ENCODE data around the gene NEK10.

The NEK10 gene

DNA sequence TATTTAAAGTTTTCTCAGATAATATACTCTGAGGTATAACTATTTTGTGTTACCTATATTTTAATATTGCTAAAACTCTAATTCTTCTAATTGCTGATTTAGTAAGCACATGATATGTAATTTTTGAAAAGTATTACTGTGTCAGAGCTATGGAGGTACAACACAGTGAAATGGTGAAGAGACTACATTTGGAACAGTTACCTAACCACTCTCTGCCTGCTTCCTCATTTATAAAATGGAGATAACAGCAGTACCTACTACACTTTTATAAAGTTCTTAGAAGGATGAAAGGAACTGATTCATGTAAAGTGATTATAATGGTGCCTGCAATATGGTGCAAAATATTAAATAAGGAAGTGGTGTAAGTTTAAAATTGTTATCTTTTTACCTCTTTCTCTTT is 16.3 kb upstream of the NEK10 start:
- no peak overlapping the region for H3K4me3 ChIP-seq (ENCODE audit: control insufficient read depth, low read depth, low read length)
- TF ChIP-seq, protein P1, sequence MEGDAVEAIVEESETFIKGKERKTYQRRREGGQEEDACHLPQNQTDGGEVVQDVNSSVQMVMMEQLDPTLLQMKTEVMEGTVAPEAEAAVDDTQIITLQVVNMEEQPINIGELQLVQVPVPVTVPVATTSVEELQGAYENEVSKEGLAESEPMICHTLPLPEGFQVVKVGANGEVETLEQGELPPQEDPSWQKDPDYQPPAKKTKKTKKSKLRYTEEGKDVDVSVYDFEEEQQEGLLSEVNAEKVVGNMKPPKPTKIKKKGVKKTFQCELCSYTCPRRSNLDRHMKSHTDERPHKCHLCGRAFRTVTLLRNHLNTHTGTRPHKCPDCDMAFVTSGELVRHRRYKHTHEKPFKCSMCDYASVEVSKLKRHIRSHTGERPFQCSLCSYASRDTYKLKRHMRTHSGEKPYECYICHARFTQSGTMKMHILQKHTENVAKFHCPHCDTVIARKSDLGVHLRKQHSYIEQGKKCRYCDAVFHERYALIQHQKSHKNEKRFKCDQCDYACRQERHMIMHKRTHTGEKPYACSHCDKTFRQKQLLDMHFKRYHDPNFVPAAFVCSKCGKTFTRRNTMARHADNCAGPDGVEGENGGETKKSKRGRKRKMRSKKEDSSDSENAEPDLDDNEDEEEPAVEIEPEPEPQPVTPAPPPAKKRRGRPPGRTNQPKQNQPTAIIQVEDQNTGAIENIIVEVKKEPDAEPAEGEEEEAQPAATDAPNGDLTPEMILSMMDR (IDR thresholded peaks at IDR 0.05; ENCODE audit: control insufficient read depth, insufficient read depth, low read depth, low read length, missing control alignments), result no peak
- no peak for DNase-seq (ENCODE audit: low read depth)

DNA sequence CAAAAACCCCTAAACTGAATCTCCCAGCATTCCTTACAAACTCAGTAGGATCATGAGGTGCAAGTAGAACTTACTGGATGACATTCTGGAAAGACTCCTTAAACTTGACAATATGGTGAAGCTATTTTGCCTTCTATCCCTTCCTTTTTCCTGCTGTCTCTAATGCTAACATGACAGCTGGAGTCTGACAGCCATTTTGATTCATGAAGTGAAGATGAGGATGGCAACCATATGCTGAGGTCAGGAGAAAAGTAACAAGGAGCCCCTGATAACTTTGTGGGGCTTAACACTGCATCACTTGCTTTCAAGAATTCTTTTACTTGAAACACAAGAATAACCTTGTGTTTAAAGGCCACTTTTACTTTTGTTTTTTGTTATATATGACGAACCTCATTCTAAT is 15.0 kb upstream of the NEK10 start:
- TF ChIP-seq, protein P1 (IDR thresholded peaks at IDR 0.05; ENCODE audit: control insufficient read depth, insufficient read depth, low read depth, low read length, missing control alignments), result no peak

DNA sequence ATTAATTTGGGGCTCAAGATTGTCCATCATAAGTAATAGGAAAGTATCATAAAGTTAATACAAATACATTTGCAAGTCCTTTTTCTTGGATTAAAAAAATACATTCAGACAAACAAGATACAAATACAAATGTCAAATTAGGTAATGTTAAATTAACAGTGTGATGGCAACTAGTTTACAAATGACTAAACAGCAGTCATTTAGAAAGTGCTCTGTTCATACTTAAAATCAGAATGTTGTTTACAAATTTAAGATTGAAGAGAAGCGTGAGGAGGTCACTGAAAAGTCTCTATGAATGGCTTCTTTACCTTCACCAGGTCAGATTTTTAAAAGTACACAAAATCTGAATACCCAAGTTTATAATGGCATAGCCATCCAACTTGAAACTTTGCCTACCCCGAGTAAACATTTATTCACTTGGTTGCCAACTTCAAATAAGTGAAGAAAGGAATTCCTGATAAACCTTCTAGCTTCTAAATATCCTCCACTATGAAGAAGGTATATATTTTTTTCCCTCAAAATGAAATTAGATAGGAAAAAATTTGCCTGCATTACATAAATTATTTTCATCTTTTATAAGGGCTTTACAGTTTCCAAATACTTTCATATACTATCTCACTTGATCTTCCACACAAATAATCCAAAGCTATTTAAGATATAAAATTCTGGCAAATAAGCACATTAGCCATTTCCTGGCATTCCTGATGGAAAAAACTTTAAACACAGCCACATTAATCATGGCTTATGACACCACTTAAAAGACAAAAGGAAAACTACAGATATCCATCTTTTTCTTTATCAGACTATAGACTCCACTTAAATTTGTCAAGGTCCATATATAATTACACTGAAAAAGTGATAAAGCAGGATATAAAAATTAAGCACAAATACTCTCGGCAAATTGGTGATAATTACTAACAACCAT is 11.5 kb upstream of the NEK10 start:
- no peak overlapping the region for H3K4me3 ChIP-seq (ENCODE audit: control insufficient read depth, low read depth, low read length)
- no peak for DNase-seq (ENCODE audit: low read depth)
- TF ChIP-seq, protein P1 (IDR thresholded peaks at IDR 0.05; ENCODE audit: control insufficient read depth, insufficient read depth, low read depth, low read length, missing control alignments), result no peak

More for the DNA sequence above, 15.0 kb upstream of the NEK10 start:
- H3K4me3 ChIP-seq (ENCODE audit: control insufficient read depth, low read depth, low read length), result no peak overlapping the region
- no peak for DNase-seq (ENCODE audit: low read depth)

DNA sequence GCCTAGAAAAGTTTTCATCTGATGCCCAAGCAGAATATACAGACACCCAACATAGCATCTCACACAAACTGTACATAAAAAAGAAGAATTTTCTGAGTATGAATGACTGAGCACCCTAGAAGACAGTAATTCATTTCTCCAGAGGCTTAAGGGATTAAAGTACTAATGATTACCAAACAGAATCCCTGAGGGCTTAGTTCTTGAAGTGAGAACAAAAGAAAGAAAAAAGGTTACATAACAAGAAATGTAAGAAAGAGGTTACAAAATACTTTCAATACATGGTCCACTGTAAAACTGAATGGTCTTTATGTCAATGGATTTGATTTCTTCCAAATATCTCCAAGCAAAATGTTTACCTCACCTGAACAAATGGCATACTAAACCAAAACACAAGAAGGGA is 9.1 kb upstream of the NEK10 start:
- TF ChIP-seq, protein P1 (IDR thresholded peaks at IDR 0.05; ENCODE audit: control insufficient read depth, insufficient read depth, low read depth, low read length, missing control alignments), result no peak
- H3K4me3 ChIP-seq (ENCODE audit: control insufficient read depth, low read depth, low read length), result no peak overlapping the region
- DNase-seq (ENCODE audit: low read depth), result no peak

DNA sequence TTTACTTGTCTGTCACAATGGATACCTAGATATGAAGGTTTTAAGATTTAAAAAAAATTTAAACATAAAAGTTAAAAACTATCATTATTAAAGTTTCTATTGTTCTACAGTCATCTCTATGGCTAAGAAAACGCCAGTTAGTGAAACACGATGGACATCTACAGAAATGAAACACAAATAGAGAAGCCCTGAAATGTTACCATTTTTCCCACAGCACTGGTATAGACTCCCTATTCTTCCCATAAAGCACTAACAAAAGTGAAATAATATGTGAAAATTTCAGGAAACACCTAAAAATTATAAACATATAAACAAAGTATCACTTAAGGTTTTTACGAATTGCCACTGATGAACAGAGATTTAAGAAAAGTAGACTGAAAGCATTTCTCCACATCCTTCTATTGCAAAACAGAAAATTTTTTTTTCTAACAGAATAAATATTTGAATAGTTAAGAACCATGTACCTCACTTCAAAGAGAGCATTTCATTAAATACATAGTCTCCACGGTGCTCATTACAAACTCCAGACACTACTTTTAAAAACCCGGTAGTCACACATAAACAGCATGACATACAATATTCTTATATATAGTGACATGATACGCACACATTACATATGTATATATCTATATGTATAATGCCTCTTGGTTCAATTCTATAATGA is 7.1 kb upstream of the NEK10 start:
- H3K4me3 ChIP-seq (ENCODE audit: control insufficient read depth, low read depth, low read length), result no peak overlapping the region
- TF ChIP-seq, protein P1 (IDR thresholded peaks at IDR 0.05; ENCODE audit: control insufficient read depth, insufficient read depth, low read depth, low read length, missing control alignments), result no peak
- no peak for DNase-seq (ENCODE audit: low read depth)

DNA sequence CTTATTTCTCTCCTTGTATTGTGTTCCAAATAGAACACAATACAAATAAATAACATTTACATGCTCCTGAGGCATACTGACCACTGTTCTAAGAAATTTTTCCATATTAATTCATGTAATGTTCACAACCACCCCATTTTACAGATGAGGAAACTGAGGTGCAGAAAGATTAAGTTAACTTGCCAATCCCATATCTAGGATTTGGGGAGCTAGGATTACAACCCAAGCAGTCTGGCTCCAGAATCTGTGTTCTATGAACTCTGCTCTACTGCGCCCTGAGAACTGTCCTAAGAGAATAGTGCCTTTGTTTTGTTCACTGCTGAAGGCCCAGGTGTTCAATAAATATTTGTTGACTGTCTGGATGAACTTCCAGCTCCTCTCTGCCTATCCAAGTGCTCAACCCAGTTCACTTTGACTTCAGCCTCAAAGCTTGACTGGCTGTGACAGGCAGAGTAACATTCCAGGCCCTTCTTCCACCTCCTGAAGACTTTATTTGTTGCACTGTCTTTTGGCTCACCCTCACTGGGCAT is 3.1 kb downstream of the NEK10 start:
- DNase-seq (ENCODE audit: low read depth), result no peak
- TF ChIP-seq, protein P1 (IDR thresholded peaks at IDR 0.05; ENCODE audit: control insufficient read depth, insufficient read depth, low read depth, low read length, missing control alignments), result no peak
- no peak overlapping the region for H3K4me3 ChIP-seq (ENCODE audit: control insufficient read depth, low read depth, low read length)
